OCI-LY7 (cell line): Measurements from ENCODE around the gene CATSPERZ.

Experiments
- CTCF ChIP-seq: fragments of 200-600 bp; sonication (generic); conservative IDR thresholded peaks from 2 replicates; pipeline ENCODE4 v1.5.1; 2014; ENCODE audit warnings: mild to moderate bottlenecking, antibody characterized with exemption, low read length, moderate library complexity, mixed read lengths
- EZH2phosphoT487 ChIP-seq: fragments of 200-600 bp; sonication (generic); IDR thresholded peaks from 2 replicates; pipeline ENCODE4 v1.6.1; 2018; ENCODE audit warnings: low read depth, borderline replicate concordance, mild to moderate bottlenecking, mixed run types, antibody characterized with exemption, low read length, moderate library complexity, mixed read lengths

DNA sequence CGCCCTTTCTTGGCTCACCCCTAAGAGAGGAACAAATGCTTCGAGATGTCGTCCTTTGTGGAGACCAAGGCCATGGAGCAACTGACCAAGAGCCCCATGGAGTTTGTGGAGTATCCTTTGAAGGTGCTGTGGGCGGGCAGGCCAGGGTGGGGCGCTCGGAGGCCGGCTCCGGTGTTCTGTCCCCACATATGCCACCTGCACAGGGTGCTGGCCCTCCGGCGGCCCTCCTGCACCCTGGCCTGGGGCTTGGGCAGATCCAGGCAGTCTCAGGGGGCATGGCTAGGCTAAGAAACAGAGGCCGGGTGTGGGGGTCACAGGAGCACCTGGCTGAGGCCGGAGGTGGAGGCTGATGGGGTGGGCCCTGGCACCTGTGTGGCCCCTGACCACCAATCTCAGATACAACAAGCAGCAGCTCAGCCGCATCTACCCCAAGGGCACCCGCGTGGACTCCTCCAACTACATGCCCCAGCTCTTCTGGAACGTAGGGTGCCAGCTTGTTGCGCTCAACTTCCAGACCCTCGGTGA, 38.5 kb upstream of the CATSPERZ start:
- TF ChIP-seq CTCF (no peak), EZH2phosphoT487 (no peak)
